Measurements from ENCODE around the gene MS4A1. TPM values are rescaled to one million over a fixed set of nuclear protein-coding genes. Genes with fewer than 3 reads are reported as not detected.

MS4A1 gene
- total RNA-seq = 100 to 1,000 TPM; 237 to 532 (median 344) TPM
- 1,000 to 10,000 TPM in 1 of 3 donors, 100 to 1,000 TPM in 2; 575 to 1,116 (median 717) TPM for polyA plus RNA-seq
- long read RNA-seq, donor 1, transcript MS4A1-201 (7 exons, 3,331 nt) = major isoform, 19 of 57 reads
- long read RNA-seq, donor 1, transcript MS4A1-206 (2 exons, 484 nt) = minor isoform, 6 of 57 reads
- long read RNA-seq, donor 1, partial matches to known transcripts = 7 of 57 reads
- long read RNA-seq, donor 1, other reads (novel, unspliced or antisense) = 17 of 57 reads
- long read RNA-seq, donor 2, transcript MS4A1-201 (7 exons, 3,331 nt) = major isoform, 29 of 60 reads
- long read RNA-seq, donor 2, transcript MS4A1-208 (3 exons, 582 nt) = minor isoform, 13 of 60 reads
- long read RNA-seq, donor 2, partial matches to known transcripts = 0 of 60 reads
- long read RNA-seq, donor 2, other reads (novel, unspliced or antisense) = 14 of 60 reads

DNA sequence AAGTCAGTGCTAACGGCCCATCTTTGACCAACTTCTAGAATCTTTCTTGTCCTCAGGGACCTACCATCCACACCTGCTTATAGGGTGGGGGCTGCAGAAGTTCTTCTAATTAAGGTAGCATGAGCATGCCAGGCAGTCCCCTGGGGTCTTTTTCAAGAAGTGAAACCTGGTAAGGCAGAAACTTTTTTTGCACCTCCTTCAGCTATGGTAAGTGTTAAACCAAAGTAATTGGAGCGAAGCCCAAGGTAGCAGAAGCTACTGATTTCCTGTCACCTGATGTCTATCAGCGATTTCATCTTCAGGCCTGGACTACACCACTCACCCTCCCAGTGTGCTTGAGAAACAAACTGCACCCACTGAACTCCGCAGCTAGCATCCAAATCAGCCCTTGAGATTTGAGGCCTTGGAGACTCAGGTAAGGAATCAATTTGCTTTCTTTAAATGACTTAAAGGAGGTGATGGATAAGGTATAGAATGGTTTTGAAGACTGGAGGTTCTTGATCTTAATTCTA lies at the start of gene MS4A1:
Gene MS4A1 (plus strand): TSS at position 317 of the 512 bp plus-strand sequence. CDS start 6,528 bp downstream, outside the sequence.
- H3K4me1 ChIP-seq = peaks cover 0 to 45% (median 8%) of the 10 kb centered on the region in 6 donors
- no peaks in the 10 kb centered on the region for H3K9me3 ChIP-seq
- peak within 1 kb of the TSS; percentile 27 to 67 (median 44) for H3K4me3 ChIP-seq
- no peaks in the 10 kb centered on the region for H3K36me3 ChIP-seq
- intact Hi-C loops (cut with DNase I; ENCODE audit: low total_unique reads) = no loop called here
- 24 to 49% (median 43%) methylated on average over 4 of the region's 4 CpGs for WGBS, 5 donors
- DNase-seq = no peak
- no peaks in the 10 kb centered on the region for H3K27me3 ChIP-seq (replicated peaks in 1 of 7)
- TF ChIP-seq POLR2AphosphoS5 (IDR thresholded peaks at IDR 0.05) = peak in 1 of 3 donors; percentile 96
- peak in 2 of 3 donors; percentile 84 to 86 for TF ChIP-seq POLR2A (IDR thresholded peaks at IDR 0.05)
- TF ChIP-seq, protein P1, sequence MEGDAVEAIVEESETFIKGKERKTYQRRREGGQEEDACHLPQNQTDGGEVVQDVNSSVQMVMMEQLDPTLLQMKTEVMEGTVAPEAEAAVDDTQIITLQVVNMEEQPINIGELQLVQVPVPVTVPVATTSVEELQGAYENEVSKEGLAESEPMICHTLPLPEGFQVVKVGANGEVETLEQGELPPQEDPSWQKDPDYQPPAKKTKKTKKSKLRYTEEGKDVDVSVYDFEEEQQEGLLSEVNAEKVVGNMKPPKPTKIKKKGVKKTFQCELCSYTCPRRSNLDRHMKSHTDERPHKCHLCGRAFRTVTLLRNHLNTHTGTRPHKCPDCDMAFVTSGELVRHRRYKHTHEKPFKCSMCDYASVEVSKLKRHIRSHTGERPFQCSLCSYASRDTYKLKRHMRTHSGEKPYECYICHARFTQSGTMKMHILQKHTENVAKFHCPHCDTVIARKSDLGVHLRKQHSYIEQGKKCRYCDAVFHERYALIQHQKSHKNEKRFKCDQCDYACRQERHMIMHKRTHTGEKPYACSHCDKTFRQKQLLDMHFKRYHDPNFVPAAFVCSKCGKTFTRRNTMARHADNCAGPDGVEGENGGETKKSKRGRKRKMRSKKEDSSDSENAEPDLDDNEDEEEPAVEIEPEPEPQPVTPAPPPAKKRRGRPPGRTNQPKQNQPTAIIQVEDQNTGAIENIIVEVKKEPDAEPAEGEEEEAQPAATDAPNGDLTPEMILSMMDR (IDR thresholded peaks at IDR 0.05 in 8 of 11, conservative IDR thresholded peaks at IDR 0.05 in 3 of 11) = no peak
- peak within 1 kb of the TSS; percentile 41 to 85 (median 78) for H3K27ac ChIP-seq

DNA sequence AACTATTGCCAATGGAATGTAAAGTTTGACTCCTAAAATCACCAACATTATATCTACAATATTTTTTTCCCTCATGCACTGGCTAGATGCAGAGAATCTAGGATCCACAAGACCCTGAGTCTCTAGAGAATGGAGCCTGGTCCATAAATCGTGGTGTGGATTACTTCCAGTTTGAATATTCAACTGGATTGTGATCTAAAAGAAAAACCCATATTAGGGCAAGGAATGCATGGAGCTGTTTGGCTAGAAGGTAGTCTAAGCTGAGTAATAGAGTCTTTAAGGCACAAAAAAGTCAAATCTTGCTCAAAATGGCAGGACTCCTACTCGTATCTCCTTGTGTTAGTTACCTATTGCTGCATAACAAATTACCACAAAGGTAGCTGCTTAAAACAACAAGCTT lies 35.6 kb upstream of the MS4A1 start:
- WGBS, 5 donors = 19 to 38% (median 35%) methylated on average over 2 of the region's 2 CpGs
- intact Hi-C loops (cut with DNase I; ENCODE audit: low total_unique reads) = no loop called here
- no peak for DNase-seq
- Histone ChIP-seq H3K27me3 (replicated peaks in 1 of 7) (no peaks in the 10 kb centered on the region), H3K4me1 (no peaks in the 10 kb centered on the region), H3K36me3 (peaks cover 0 to 9% (median 0%) of the 10 kb centered on the region in 6 donors), H3K9me3 (peaks cover 0 to 14% (median 2%) of the 10 kb centered on the region in 8 donors), H3K4me3 (no peak overlapping the region), H3K27ac (no peak overlapping the region)
- TF ChIP-seq POLR2AphosphoS5 (IDR thresholded peaks at IDR 0.05) (no peak), POLR2A (IDR thresholded peaks at IDR 0.05) (no peak)
- TF ChIP-seq, protein P1 (IDR thresholded peaks at IDR 0.05 in 8 of 11, conservative IDR thresholded peaks at IDR 0.05 in 3 of 11) = no peak

DNA sequence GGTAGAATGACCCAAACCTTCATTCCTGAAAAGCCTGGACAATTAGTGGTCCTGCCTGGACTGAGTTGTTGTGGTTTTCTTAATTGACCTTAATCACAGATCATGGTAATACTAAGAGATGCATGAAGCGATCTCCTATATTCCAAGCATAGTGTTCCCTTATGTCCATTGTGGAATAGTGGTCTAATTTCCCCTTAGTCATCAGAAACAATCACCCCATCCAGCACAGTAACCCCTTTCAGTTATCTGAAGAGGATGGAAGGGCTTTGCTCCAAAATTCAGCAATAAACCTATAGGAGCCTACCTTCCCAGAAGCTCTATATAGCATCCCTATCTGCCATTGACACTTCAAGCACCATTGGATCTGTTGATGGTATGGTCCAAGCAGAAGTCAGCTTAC lies 33.0 kb upstream of the MS4A1 start:
- Histone ChIP-seq H3K4me3 (no peak overlapping the region), H3K4me1 (no peaks in the 10 kb centered on the region), H3K36me3 (no peaks in the 10 kb centered on the region), H3K27ac (no peak overlapping the region), H3K9me3 (peaks cover 0 to 14% (median 2%) of the 10 kb centered on the region in 8 donors), H3K27me3 (replicated peaks in 1 of 7) (no peaks in the 10 kb centered on the region)
- intact Hi-C loops (cut with DNase I; ENCODE audit: low total_unique reads) = no loop called here
- WGBS, 5 donors = 43 to 94% (median 83%) methylated on average over 1 of the region's 1 CpG
- no peak for DNase-seq
- TF ChIP-seq POLR2AphosphoS5 (IDR thresholded peaks at IDR 0.05) (no peak), POLR2A (IDR thresholded peaks at IDR 0.05) (no peak)

DNA sequence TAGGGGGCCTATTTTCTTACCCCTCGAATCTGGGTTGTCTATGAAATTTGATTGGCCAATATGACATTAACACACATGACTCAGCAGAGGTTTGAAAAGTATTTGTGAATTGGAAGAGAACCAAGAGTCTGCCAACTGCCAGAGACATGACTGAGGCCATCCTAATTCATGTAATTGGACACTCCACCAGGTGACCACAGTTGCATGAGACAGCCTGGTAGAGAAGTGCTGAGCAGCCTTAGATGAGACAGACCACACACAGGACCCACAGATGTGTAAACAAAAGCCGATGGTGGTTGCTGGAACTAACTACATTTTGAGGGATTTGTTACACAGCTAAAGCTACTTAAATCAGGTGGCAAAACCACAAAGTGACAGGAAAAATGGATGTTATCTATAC lies 27.1 kb upstream of the MS4A1 start:
- WGBS, 5 donors = 43 to 54% (median 53%) methylated on average over 2 of the region's 2 CpGs
- Histone ChIP-seq H3K36me3 (no peaks in the 10 kb centered on the region), H3K4me3 (no peak overlapping the region), H3K27me3 (replicated peaks in 1 of 7) (no peaks in the 10 kb centered on the region), H3K4me1 (no peaks in the 10 kb centered on the region), H3K9me3 (no peaks in the 10 kb centered on the region), H3K27ac (no peak overlapping the region)
- TF ChIP-seq POLR2A (IDR thresholded peaks at IDR 0.05) (no peak), POLR2AphosphoS5 (IDR thresholded peaks at IDR 0.05) (no peak)
- TF ChIP-seq, protein P1 (IDR thresholded peaks at IDR 0.05 in 8 of 11, conservative IDR thresholded peaks at IDR 0.05 in 3 of 11) = no peak
- no peak for DNase-seq
- intact Hi-C loops (cut with DNase I; ENCODE audit: low total_unique reads) = no loop called here
